HG02970 (cell line): ENCODE data around the gene CTCF.

Experiments used
- ATAC-seq: cut with Tn5 transposase; IDR thresholded peaks from one replicate; pipeline ENCODE4 v1.9.1; 2021; ENCODE audit warnings: mild to moderate bottlenecking, moderate library complexity, moderate number of reproducible peaks; ENCODE audit not compliant: unreplicated experiment, low FRiP score

Gene CTCF

DNA sequence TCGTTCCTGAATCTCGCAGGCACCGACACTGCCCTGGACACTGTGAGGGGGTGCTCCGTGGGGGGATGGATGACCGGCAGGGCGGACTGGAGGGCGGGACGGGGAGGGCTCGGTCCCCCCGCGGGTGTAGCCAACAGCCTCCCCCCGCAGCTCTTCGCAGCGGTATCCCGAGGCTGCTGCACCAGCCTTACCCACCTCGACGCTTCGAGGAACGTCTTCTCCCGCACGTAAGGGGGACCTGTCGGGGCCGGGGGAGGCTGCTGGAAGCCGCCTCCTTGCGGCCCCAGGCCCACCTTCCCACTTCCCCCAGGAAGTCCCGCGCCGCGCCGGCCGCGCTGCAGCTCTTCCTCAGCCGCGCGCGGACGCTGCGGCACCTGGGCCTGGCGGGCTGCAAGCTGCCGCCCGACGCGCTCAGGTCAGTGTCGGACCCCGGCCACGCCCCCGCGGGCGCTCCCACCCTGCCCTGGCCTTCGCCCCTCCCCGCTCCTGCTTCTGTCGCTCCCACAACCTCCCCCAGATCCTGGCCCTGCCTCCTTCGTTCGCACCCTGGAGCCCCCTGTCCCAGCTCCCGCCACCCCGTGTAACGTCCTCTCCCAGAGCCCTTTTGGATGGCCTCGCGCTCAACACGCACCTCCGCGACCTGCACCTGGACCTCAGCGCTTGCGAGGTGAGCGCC, 85.9 kb downstream of the CTCF start:
- ATAC-seq: no peak

DNA sequence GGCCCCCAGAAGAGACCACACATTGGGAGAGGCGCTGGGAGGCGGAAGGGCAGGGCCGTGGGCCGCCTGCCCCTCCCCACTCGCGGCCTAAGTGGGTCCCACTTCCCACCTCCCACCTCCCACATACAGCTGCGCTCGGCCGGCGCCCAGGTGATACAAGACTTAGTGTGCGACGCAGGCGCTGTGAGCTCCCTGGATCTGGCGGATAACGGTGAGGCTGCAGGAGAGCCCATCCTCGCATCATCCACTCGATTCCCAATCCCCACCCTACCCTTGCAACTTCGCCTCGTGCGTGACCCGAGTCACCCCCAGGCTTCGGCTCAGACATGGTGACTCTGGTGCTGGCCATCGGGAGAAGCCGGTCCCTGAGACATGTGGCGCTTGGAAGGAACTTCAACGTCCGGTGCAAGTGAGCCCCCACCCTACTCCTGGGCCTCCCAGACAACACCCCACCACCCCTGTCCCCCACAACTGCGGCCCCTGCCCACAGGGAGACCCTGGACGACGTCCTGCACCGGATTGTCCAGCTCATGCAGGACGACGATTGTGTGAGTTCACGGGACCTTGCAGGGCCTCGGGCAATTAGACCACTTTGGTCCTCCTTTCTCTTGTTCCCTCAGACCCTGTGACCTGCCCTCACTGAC, 86.6 kb downstream of the CTCF start:
- no peak for ATAC-seq

DNA sequence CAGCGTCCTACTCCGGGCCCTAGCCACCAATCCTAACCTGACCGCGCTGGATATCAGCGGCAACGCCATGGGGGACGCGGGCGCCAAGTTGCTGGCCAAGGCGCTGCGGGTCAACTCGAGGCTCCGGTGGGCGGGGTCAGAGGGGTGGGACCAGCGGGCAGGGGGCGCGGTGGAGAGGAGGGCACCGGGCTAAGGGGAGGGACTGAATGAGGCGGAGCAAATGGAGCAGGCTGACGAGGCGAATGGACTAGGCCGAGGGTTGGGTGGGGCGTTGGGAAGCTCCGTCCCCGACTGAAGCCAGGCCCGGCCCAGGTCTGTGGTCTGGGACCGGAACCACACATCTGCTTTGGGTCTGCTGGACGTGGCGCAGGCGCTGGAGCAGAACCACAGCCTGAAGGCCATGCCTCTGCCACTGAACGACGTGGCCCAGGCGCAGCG, 87.2 kb downstream of the CTCF start:
- ATAC-seq: no peak

DNA sequence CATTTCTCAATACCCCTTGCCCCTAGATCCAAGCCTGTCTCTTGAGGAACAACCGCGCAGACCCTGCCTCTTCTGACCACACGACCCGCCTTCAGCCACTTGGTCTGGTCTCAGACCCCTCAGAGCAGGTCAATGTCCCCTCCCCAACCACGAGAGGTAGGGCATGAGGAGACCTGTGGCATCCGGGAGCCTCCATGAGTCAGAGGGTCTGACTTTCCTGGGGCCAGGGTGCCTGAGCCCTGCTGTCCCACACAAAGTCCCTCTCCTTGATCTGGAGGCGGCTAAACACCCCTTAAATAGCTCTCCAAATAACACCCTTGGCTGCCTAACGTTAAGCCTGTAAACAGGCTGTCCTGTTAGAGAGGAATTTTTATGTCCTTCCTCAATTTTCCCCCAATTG, 87.7 kb downstream of the CTCF start:
- no peak for ATAC-seq

DNA sequence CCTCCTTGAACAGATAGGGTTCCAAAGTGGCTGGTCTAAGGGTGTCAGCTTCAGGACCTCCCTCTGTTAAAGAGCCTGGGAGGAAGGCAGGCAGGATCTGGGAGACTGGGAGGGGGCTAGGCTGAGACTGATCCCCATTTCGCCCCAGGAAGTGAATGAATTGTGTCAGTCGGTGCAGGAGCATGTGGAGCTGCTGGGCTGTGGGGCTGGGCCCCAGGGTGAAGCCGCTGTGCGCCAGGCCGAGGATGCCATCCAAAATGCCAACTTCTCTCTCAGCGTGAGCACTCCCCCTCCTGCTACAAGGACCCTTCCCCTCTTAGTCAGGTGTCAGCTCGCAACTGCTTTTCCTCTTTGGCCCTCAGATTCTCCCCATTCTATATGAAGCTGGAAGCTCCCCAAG, 88.7 kb downstream of the CTCF start:
- ATAC-seq: no peak

DNA sequence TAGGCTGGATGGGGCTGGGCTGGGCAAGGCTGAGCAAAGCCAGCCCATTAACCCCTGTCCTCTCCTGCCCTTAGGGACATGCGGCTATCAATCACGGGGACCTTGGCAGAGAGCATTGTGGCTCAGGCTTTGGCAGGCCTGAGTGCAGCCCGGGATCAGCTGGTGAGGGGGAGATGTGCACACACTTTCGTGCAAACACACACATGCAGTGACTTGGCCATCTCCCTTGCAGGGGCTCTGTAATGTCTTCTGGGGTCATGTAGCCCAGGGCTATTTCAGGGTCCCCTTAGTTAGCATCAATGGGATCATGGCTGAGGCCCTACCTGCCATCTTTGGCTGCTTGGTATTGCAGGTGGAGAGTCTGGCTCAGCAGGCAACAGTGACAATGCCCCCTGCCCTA, 89.5 kb downstream of the CTCF start:
- ATAC-seq: no peak

DNA sequence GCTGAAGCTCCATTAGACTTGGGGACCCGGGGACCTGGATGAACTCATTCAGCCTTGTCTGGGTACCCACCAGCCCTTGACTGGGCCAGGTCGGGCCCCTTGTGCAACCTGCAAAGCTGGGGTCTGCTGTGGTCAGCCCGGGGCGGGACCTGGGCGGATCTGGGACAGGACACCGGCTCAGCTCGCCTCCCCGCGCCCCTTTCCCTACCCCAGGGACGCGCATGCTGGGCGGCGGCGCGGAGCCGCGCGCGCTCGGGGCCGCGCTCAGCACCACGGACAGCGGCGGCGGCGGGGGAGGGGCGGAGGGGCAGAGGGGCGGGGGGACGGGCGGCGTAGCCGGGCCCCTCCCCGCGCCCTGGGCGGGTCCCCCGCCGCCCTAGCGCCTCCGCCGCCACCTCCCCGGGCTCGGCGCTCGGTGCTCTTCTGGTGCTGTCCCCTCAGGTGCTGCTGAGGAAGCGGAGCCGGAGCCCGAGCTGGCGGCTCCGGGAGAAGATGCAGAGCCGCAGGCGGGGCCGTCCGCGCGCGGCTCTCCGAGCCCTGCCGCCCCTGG, 90.3 kb downstream of the CTCF start:
- ATAC-seq: no peak

DNA sequence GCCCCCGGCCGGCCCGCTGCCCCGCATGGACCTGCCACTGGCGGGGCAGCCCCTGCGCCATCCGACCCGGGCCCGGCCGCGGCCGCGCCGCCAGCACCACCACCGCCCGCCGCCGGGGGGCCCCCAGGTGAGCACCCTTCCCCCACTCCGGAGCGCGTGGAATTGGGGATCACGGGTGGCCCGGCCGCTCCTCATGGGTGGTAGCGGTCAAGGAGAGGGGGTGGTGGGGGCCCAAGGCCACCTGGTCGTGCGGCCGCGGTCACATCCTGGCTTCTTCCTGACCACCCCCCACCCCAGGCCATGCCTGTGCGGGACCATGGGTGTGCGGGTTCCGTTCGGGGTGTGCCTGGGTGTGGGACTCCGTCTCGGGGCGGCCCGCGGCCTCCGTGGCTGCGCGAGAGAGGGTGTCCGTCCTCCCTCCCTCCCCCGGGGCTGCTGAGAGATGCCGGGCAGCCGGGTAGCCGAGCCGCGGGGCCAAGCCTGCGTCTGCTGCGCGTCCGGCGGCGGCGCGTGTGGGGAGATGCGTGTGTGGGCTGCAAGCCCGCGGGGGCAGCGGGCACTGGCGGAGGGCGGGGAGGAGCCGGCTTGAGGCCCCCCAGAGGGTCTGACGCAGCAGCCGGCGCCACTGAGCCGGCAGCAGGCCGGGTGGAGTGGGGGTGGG, 90.9 kb downstream of the CTCF start:
- ATAC-seq: no peak

DNA sequence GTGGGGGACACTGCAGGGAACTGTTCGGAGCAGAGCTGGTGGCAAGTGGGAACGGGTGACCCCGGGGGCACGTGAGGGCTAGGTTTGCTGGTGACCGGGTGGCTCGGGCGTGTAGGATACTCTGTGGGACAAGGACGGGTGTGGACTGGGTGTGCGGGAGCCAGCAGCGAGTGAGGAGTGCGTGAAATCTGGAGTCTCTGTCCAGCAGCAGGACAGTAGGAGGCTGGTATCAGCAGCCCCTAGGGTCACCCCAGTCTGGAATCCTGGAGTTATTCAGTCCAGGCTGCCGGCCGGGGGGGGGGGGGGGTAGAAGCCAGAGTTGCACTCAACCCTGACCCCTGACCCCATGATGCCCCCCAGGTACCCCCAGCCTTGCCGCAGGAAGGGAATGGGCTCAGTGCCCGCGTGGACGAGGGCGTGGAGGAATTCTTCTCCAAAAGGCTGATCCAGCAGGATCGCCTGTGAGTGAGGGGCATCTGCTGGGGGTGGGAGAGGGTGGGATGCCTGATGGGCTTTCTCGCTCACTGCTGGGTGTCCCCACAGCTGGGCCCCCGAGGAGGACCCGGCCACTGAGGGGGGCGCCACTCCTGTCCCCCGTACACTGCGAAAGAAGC, 91.6 kb downstream of the CTCF start:
- no peak for ATAC-seq

DNA sequence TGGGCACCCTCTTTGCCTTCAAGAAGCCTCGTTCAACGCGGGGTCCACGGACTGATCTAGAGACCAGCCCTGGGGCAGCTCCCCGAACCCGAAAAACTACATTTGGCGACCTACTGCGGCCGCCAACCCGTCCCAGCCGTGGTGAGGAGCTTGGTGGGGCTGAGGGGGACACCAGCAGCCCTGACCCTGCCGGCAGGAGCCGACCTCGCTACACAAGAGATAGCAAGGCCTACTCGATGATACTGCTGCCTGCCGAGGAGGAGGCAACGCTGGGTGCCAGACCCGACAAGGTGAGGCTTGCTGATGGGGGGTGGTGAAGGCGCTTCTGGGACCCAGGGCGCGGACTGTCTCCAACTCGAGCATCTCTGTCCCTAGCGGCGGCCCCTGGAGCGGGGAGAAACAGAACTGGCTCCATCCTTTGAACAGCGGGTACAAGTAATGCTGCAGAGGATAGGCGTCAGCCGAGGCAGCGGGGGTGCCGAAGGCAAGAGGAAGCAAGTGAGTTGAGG, 92.1 kb downstream of the CTCF start:
- ATAC-seq: no peak

DNA sequence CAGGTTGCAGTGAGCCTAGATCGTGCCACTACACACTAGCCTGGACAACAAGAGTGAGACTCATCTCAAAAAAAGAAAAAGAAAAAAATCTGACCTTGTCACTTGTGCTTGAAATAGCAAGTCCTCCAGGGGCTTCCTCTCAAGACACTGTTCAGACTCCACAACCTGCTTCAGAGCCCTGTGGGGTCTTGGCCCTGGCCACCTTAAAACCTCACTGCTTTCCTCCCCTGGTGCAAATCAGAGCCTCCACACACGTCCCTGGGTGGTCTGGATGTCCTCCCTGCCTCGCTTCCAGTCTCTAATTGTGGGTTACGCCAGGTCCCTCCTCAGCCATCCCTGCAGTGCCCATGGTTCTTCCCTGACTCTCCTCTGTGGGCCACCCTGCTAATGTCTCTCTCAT, 93.0 kb downstream of the CTCF start:
- no peak for ATAC-seq

DNA sequence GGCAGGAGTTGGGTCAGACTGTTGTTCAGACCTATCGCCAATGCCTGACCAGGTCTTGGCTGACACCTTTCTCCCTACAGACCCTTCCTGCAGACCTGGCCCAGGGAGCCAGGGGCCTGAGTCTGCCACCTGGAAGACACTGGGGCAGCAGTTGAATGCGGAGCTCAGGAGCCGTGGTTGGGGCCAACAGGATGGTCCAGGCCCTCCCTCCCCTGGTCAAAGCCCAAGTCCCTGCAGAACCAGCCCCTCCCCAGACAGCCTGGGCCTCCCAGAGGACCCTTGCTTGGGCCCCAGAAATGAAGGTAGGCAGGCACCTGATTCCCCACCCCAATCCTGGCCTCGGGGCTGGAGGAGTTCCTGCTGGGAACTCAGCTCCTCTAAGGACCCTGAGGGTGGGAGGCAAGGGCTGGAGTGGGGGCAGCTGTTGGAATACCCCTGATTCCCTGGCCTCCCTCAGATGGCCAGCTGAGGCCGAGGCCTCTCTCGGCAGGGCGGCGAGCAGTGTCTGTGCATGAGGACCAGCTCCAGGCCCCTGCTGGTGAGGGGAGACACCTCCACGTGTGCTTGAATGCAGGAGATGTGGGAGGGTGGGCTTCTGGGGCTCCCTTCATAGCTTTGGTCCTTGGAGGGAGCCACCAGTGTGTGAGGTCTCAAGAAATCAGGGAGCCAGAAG, 94.2 kb downstream of the CTCF start:
- no peak for ATAC-seq

DNA sequence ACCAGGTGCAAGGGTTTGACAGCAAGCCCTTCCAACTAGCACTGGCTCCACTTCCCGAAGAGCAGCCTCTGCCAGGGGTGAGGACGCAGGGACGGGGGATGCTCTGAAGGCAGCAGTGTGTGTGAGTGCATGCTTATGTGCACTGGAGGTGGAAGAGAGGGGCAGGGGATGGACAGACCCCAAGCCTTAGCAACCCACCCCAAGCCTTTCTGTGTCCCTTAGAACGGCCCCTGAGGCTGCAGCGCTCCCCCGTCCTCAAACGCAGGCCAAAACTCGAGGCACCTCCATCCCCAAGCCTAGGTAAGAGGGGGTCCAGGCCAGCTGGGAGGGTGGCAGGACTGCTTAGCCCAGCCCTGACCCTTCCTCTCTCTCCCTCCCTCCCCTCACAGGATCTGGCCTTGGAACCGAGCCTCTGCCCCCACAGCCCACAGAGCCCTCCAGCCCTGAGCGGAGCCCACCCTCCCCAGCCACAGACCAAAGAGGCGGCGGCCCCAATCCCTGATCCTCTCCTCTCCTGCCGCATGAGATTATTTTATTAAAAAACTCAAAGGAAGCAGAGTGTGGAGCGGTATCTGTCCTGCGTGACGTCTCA, 94.8 kb downstream of the CTCF start:
- no peak for ATAC-seq

DNA sequence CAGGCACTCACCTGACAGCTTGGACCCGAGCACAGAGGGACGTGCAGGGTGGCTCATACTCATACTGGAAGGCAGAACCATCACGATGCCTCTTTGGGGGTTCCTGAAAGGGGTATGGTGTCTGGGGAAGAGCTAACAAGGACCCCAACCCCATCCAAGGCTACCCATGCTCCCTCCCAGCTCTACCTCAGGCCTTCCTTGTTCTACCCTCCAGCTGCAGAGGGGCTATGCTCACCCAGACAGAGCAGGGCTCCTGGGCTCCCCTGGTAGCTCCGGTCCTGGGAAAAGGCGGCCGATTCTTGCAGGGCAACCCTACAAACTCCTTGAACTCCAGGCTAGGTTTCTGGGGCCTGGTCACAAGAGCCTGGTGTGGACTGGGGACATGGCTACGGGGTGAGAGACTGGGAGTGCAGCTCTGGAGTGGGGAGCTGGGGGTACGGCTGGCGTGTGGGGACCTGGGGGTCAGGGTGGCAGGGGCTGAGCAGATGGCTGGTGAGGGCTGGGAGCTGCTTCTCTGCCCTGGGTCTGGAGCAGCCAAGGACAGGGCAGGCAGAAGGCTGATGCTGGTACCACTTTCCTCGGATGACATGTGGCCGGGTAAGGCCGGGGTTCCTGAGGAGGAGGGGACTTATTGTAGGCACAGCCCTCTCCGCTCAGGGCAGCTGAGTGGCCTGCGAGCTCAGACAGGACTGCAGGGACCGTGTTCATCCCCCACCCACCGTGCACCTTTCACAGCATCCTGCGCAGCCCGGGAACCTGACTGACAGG, 95.6 kb downstream of the CTCF start:
- no peak for ATAC-seq

DNA sequence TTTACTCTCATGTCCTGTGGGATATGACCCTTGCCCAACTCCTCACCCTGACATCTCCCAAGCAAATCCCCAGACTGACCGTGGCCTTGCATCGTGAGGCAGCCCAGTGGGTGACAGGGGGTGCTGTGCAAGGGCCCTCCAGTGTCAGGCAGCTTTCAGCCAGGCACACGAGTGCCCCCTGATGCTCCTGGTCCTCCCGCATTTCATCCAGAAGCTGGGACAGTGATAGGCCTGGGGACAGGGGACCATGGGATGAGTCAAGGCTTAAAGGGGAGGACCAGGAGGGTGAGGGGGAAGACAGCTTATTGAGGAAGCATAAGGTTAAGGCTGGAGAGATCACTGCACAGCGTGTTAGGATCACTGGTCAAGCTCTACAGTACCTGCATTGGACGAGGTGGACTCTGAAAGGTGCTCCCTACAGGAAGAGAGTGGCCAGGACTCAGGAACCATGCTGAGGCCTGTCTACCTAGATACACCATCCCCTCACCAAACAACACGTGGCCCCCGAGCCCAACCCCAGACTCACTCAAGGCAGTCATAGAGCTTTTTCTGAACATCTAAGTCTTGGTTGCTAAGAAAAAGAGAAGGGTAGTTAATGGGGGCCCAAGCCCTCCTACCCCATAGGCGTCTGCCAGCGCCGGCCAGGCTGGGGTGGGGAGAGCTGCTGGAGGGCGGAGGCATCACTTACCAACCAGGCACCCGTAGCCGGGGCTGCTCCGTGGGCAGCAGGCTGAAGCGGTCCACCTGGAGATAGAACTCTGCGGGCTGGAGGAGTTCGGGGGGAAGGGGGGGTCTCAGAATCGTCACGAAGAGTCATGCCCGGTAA, 96.7 kb downstream of the CTCF start:
- no peak for ATAC-seq

DNA sequence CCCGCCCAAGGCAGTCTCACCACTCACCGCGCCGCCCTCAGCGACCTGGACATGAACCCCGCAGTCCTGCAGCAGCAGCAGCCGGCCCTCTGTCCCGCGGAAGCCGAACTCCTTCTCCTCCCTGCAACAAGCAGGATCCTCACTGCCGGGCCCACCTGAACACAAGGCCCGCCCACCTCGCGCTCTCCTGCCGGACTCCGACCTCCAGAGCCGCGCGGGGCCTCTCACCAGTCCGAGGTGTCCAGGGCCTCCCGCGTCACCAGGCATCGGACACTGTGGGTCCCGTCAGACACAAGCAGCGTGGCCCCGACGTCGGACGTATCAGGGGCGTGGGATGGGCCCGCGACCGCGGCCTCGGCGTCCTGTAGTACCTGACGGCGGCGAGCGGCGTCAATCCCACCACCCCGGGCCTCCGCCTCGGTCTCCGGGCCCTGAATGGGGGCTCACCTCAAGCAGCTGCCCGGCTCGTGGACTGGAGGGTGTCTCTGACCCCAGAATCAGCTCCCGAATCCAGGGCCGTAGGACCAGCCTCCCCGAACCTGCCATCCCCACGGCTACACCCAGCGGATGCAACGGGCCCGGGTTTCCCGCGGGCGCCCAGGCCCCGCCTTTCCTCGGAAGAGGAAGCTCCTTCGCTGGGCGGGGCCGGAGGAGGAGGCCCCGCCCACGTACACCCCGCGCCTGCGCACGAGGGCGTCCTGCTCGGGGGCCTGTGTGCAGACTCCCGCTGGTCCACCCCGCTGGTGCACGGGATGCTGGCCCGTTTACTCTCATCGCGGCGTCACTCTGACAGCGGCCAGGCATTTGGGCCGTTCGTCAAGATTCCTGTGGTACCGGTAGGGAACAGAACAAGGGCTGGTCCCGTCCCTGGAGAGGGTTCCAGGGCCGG, 97.6 kb downstream of the CTCF start, which contains the start of gene ACD:
TSS of gene ACD (minus strand) at position 586 of the 889 bp plus-strand sequence. CDS start at position 546, 40 bp downstream.
- ATAC-seq: peak; percentile 63

DNA sequence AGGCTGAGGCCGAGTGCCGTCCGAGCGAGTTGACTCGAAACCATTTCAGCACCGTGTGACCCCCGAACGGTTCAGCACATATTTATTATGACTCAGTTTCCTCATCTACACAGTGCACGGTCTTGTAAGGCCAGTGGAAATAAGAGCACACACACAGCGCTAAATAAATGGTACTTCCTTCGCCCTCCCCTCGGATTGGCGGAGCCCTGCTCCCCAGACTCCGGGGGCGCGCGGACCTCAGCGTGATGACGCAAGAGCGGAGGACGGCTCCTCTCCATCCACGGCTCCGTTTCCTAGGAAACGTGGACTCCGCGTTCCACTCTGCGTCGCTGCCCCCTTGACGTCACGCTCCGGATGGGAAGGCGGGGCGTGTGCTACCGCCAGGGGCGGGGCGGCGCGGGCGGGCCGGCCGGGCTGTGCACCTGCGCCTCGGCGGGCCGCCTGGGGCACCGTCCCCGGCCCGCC, 98.3 kb downstream of the CTCF start, which contains the start of gene PARD6A:
TSS of gene PARD6A (plus strand) at position 397 of the 465 bp plus-strand sequence. CDS start 79 bp downstream, outside the sequence.
- ATAC-seq: peak; percentile 75
